Large intestine (tissue), 3 donors: ENCODE results near the gene ALCAM. TPM values are rescaled to one million over a fixed set of nuclear protein-coding genes. Genes with fewer than 3 reads are reported as not detected.

Experiments
- DNase-seq, 2 donors: peaks; one replicate each; pipeline versions ENCODE4 v3.0.0 to v3.0.0-alpha.2; 2013
- H3K27ac ChIP-seq: one replicate; pipeline ENCODE4 v1.5.1; 2013; ENCODE audit warnings: low read length
- H3K27me3 ChIP-seq: 2 replicates; pipeline ENCODE4 v1.6.1; 2013; ENCODE audit warnings: low read length; ENCODE audit not compliant: control insufficient read depth, insufficient read depth
- H3K36me3 ChIP-seq: 2 replicates; pipeline ENCODE4 v1.6.1; 2013; ENCODE audit warnings: low read length; ENCODE audit not compliant: control insufficient read depth, insufficient read depth
- H3K4me1 ChIP-seq: one replicate; pipeline ENCODE4 v1.6.1; 2013; ENCODE audit warnings: low read length; ENCODE audit not compliant: control insufficient read depth, insufficient read depth
- H3K4me3 ChIP-seq: one replicate; pipeline ENCODE4 v1.5.1; 2013; ENCODE audit warnings: low read length
- H3K9me3 ChIP-seq: one replicate; pipeline ENCODE4 v1.6.1; 2013; ENCODE audit warnings: mild to moderate bottlenecking, low read depth, low read length, moderate library complexity; ENCODE audit not compliant: control insufficient read depth
- WGBS: methylation state at CpG from one replicate; pipeline ENCODE4 v1.1.5; 2013; ENCODE audit warnings: low lambda C conversion rate; ENCODE audit not compliant: insufficient coverage; 5-methylcytosine and 5-hydroxymethylcytosine counted together
- polyA plus RNA-seq: library from polyadenylated mRNA; unstranded; fragments of 120-200 nt; gene quantifications from one replicate; pipeline ENCODE4 v1.2.1, GENCODE V29; 2013

ALCAM gene
- polyA plus RNA-seq, 1 donor, result 41.5 TPM

DNA sequence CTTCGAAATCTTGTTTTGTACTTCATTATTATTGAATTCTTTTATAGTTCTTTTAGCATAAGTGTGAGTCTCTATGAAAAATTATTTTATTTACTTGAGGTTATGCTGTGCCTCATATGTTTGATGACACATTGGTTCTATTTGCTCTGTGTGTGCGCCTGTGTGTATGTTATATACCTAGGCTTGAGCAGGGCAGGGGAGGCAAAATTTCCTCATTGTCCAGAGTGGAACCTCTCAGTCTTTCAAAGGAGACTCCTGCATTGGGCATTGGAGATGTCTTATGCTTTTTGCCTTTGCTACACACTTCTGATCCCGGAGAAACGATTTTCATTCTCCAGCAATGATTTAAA, 58.4 kb downstream of the ALCAM start:
- no peaks in the 10 kb centered on the region for H3K27me3 ChIP-seq
- WGBS, result 87% methylated on average over 2 of the region's 4 CpGs
- no peaks in the 10 kb centered on the region for H3K36me3 ChIP-seq
- H3K27ac ChIP-seq, result no peak overlapping the region
- no peaks in the 10 kb centered on the region for H3K4me1 ChIP-seq
- DNase-seq, result no peak
- H3K4me3 ChIP-seq, result no peak overlapping the region
- H3K9me3 ChIP-seq, result no peaks in the 10 kb centered on the region

DNA sequence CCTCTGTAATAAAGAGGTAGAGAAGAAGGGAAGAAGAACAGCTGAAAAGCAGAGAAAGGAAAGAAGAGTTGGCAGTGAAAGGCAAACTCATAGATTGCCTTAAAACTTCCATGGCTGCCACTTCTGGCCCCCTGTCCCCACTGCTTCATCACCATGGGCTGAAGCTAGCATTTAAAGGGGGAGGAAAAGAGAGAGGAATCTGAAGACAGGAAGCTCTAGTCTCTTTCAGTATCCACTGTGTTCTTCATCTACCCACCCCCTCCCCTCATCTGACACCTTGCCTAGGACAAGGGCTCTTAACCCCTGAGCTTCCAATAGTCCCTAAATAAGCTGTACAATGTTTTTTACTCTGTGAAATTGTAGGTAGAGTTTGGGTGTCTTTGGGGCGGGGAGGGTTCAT, 60.6 kb downstream of the ALCAM start:
- no peak for DNase-seq

DNA sequence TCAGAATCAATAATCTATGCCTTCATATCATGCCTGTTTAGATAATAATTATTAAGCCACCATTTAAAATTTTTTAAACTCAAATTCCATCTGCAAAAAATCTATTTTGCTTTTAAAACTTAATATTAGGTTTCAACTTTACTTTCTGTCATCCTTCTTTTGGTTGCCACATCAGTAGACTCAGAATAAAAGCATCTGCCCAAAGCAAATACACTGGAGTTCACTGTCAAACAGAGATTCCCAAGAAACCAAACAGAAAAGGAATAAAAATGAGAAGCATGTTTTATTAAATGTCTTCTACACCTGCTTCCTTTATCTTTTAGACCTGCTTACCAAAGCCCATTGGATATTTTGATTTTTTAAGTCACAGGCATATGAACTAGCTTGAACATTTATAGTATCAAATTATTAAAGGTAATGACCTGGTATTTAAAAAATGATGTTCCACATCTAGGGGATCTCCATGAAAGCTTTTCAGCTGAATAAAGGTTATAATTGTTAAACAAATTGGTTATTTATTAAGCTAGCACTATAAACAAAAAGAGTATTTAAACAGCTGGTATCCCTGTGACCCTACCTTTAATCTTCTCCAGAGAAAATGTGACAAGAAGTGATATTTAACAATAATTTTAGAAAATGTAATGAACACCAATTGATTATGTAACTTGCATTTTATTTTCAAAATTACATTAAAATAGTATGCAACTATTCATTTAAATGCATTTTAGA, 62.5 kb downstream of the ALCAM start:
- H3K9me3 ChIP-seq, result no peaks in the 10 kb centered on the region
- no peaks in the 10 kb centered on the region for H3K27me3 ChIP-seq
- no peaks in the 10 kb centered on the region for H3K4me1 ChIP-seq
- H3K27ac ChIP-seq, result no peak overlapping the region
- DNase-seq, result no peak
- no peak overlapping the region for H3K4me3 ChIP-seq
- no peaks in the 10 kb centered on the region for H3K36me3 ChIP-seq

More for the DNA sequence above, 60.6 kb downstream of the ALCAM start:
- no peaks in the 10 kb centered on the region for H3K9me3 ChIP-seq
- no peak overlapping the region for H3K27ac ChIP-seq
- H3K36me3 ChIP-seq, result no peaks in the 10 kb centered on the region
- H3K27me3 ChIP-seq, result no peaks in the 10 kb centered on the region
- 100% methylated on average over 1 of the region's 1 CpG for WGBS
- no peak overlapping the region for H3K4me3 ChIP-seq
- H3K4me1 ChIP-seq, result no peaks in the 10 kb centered on the region

DNA sequence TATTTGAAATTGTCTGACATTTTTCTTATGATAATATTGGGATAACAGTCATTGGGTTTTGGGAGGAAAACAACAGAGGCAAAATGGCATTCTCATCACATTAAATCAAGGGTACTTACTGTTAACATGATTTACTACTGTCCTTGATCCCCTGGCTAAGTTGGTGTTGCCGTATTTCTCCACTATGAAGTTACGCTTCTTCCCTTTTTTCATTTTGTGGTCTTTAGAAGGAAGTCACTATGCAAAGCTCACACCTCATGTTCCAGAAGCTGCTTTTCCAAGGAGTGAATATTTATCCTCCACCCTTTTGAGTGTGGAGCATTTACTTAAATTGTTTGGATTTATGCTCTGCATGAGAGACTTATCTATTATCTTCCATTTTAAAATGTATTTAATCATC, 63.7 kb downstream of the ALCAM start:
- Histone ChIP-seq H3K27ac (no peak overlapping the region), H3K4me1 (no peaks in the 10 kb centered on the region), H3K9me3 (peaks cover under 1% of the 10 kb centered on the region), H3K4me3 (no peak overlapping the region), H3K27me3 (no peaks in the 10 kb centered on the region), H3K36me3 (no peaks in the 10 kb centered on the region)
- no CpG with 5 or more reads among the region's 2 CpGs for WGBS
- no peak for DNase-seq

DNA sequence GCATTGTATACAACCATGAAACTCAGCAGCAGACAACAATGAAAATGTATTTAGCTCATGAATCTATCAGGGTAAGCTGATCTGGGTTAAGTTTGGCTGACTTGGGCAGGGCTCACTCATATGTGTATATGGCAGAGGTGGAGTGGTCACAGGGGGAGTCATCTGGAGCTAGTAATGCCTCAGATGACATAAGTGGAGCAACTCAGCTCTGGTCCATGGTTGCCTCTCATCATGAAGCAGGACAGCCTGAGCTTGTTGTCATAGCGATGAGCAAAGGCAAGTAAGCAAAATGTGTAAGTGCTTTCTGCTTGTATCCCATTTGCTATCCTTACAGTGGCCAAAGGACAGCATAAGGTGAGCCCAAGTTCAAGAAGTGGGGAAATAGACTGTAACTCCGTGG, 64.5 kb downstream of the ALCAM start:
- Histone ChIP-seq H3K4me3 (no peak overlapping the region), H3K36me3 (no peaks in the 10 kb centered on the region), H3K27ac (no peak overlapping the region), H3K4me1 (no peaks in the 10 kb centered on the region), H3K9me3 (peaks cover 4% of the 10 kb centered on the region), H3K27me3 (no peaks in the 10 kb centered on the region)
- WGBS, result 100% methylated on average over 1 of the region's 2 CpGs
- DNase-seq, result no peak

DNA sequence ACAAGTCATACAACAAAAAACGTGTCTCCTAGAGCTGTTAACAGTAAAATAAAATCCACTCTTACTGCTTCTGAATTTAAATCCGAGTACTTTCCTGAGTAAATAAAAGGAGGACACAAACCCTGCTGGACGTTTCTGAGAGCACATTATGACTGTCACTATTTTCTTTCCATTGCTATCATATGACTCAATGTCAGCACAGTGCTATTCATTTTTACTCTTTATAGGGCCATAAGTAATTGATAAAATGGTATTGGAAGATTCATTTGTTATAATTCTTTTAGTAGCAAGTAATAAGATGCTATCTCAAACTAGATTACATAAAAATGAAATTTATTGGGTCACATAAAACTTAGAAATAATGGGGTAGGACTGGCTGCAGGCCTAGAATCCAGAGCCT, 68.6 kb downstream of the ALCAM start:
- no peak for DNase-seq
- Histone ChIP-seq H3K36me3 (no peaks in the 10 kb centered on the region), H3K9me3 (peaks cover 4% of the 10 kb centered on the region), H3K27me3 (no peaks in the 10 kb centered on the region), H3K4me3 (no peak overlapping the region), H3K4me1 (no peaks in the 10 kb centered on the region), H3K27ac (no peak overlapping the region)
- WGBS, result no CpG with 5 or more reads among the region's 3 CpGs

DNA sequence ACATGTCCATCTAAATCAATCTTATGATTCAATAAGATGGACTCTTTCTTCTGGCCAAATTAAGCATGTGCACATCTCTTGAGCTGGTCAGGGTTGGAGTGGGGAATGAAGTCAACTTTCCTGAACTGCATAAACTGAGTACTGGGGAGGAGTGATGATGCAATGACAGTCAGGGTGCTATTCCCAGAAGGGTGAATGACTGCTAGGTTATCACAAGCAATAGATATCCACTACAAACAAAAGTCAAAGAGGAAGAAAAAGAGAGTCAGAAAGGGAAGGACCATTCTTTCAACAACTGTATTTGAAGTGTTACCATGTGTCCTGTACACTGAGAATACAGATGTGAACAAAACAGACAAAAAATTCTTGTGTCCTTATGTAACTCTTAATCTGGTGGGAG, 70.0 kb downstream of the ALCAM start:
- Histone ChIP-seq H3K4me3 (no peak overlapping the region), H3K36me3 (no peaks in the 10 kb centered on the region), H3K27me3 (no peaks in the 10 kb centered on the region), H3K4me1 (no peaks in the 10 kb centered on the region), H3K27ac (no peak overlapping the region), H3K9me3 (peaks cover 4% of the 10 kb centered on the region)
- peak in 1 of 2 donors; percentile 26 for DNase-seq

DNA sequence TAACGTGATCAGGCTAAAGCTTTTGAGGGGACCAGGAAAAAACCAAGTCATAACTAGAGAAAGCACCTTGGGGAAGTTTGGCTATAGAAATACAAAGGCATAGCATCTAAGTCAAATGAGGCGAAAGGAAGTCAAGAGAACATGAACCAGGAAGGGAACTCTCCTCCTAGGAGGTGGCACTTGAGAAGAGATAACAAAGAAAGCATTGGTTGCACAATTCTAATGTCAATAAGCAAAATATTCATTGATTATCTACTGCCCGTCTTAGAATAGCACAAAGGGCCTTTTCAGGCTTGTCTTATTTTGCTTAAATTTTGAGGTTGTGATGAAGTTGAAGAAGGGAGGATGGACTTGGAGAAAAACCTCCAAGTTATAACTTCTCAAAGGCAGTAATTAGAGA, 73.4 kb downstream of the ALCAM start:
- Histone ChIP-seq H3K4me3 (no peak overlapping the region), H3K27me3 (no peaks in the 10 kb centered on the region), H3K4me1 (no peaks in the 10 kb centered on the region), H3K36me3 (no peaks in the 10 kb centered on the region), H3K27ac (no peak overlapping the region), H3K9me3 (peaks cover 4% of the 10 kb centered on the region)
- DNase-seq, result no peak
- 100% methylated on average over 1 of the region's 3 CpGs for WGBS

DNA sequence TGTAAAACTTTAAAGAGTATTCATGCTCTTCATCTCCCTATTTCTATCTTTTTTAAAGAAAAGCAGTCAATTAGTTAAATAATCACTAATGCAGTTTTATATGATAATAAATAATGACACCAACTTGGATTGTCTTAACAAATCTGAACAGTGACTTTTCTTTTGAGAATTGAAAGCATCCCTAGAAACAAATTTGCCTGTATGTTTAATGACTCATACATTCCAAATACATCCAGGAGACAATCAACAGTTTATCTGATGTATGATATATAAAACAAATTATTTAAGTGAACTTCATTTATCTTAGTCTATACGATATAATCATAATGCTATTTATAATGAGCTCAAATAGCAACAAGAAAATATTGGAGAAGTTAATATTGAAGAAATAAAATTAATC, 78.0 kb downstream of the ALCAM start:
- Histone ChIP-seq H3K9me3 (no peaks in the 10 kb centered on the region), H3K4me1 (no peaks in the 10 kb centered on the region), H3K27ac (no peak overlapping the region), H3K27me3 (no peaks in the 10 kb centered on the region), H3K36me3 (no peaks in the 10 kb centered on the region), H3K4me3 (no peak overlapping the region)
- DNase-seq, result no peak
- WGBS, result 88% methylated on average over 1 of the region's 1 CpG

DNA sequence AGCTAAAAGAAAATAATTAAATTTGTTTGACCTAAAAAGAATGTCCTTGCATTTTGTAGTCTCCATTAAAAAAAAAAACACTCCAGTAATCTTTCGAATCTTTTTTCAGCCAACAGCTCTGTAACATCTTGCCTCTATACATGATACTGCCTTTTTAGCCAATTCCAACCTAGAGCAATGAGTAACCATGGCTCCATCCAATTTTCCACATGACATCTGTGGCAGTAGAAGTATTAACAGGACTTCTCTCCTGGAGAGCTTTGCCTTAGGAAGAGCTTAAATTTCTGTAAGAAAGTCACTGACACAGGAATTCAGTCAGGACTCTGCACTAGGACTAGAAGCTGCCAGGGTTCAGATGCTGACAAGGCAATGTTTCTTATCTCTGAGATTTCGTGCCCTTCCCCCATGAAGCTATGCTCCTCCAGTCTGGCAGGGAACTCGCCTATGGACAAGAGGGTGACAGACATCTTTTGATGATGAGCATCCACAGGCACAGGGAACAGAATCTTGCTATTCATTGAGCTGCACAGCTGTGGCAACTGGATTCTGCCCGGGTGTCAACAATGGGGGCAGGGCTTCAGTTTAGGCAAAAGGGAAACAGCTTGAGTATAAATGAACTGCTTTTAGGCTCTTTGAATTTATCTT, 81.8 kb downstream of the ALCAM start:
- Histone ChIP-seq H3K9me3 (no peaks in the 10 kb centered on the region), H3K4me1 (no peaks in the 10 kb centered on the region), H3K27ac (peak overlapping the region; percentile 3), H3K27me3 (no peaks in the 10 kb centered on the region), H3K4me3 (no peak overlapping the region), H3K36me3 (no peaks in the 10 kb centered on the region)
- DNase-seq, result peak; percentile 46 to 64
- 100% methylated on average over 1 of the region's 4 CpGs for WGBS

DNA sequence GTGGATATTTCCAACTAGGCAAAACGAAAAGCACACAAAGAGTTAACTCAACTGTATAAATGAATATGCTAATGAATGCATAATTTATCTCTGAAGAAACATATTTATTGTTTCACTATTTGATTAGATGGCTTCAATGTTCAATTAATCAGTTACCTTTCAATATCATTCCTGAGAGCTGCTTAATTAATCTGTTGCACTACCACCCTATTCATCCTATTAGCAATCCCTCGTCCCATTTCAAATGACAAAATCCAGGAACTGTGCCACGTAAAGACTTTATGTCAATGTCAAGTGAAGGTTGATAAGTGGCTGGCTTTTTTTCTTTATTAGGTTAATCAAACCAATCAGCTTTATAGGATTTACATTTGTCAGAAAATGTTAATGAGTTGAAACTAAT, 82.7 kb downstream of the ALCAM start:
- no peaks in the 10 kb centered on the region for H3K36me3 ChIP-seq
- no peak overlapping the region for H3K4me3 ChIP-seq
- H3K4me1 ChIP-seq, result no peaks in the 10 kb centered on the region
- DNase-seq, result no peak
- 100% methylated on average over 1 of the region's 3 CpGs for WGBS
- no peaks in the 10 kb centered on the region for H3K9me3 ChIP-seq
- no peaks in the 10 kb centered on the region for H3K27me3 ChIP-seq
- H3K27ac ChIP-seq, result no peak overlapping the region
